Stomach (tissue), 9 donors: ENCODE data around the gene OVOL2. TPM values are rescaled to one million over a fixed set of nuclear protein-coding genes. Genes with fewer than 3 reads are reported as not detected.
"Not testable (repeated sequence)": the region's sequence is repeated elsewhere in the genome, so short reads cannot be mapped to it uniquely, and the experiment has no call there.

Source experiments
- DNase-seq, 2 donors: peaks; one replicate each; pipeline versions ENCODE4 v3.0.0 to v3.0.0-alpha.2; 2013 to 2019
- H3K27ac ChIP-seq, 5 donors: fragments of 200-600 bp in 4 of 5; sonication (generic) in 4 of 5; one replicate each; pipeline ENCODE4 v1.5.1; 2013 to 2019; ENCODE audit warnings: mild to moderate bottlenecking in 1 of 5, moderate library complexity in 1 of 5
- H3K27me3 ChIP-seq, 3 donors: fragments of 200-600 bp; sonication (generic); one replicate each; pipeline ENCODE4 v1.5.1; 2017 to 2019; ENCODE audit warnings: mixed run types in 1 of 3
- H3K36me3 ChIP-seq, 4 donors: fragments of 200-600 bp; sonication (generic); 1 replicate in 3 of 4; 2 replicates in 1 of 4; pipeline ENCODE4 v1.5.1; 2016 to 2019
- H3K4me1 ChIP-seq, 4 donors: fragments of 200-600 bp; sonication (generic); one replicate each; pipeline ENCODE4 v1.5.1; 2016 to 2019
- H3K4me3 ChIP-seq, 4 donors: fragments of 200-600 bp; sonication (generic) in 3 of 4; one replicate each; pipeline ENCODE4 v1.5.1; 2016 to 2019; ENCODE audit warnings: mild to moderate bottlenecking in 1 of 4
- H3K9me3 ChIP-seq, 4 donors: fragments of 200-600 bp; sonication (generic); one replicate each; pipeline ENCODE4 v1.5.1; 2016 to 2019
- EP300 ChIP-seq: sonication (generic); formaldehyde crosslinking; IDR thresholded peaks from one replicate; pipeline ENCODE4 v1.6.1; 2017; ENCODE audit warnings: antibody characterized with exemption
- POLR2A ChIP-seq, 4 donors: fragments of 450-650 bp; IDR thresholded peaks; one replicate each; pipeline ENCODE4 v1.6.1; 2016; ENCODE audit warnings: antibody characterized with exemption in 4 of 4, control low read depth in 2 of 4, mild to moderate bottlenecking in 1 of 4, moderate library complexity in 1 of 4
- POLR2AphosphoS5 ChIP-seq, 3 donors: sonication (generic); formaldehyde crosslinking; IDR thresholded peaks; one replicate each; pipeline ENCODE4 v1.6.1; 2016; ENCODE audit warnings: antibody characterized with exemption in 3 of 3
- WGBS, 5 donors: extraction: QIAGEN DNeasy Blood & Tissue Kit in 3 of 5; methylation state at CpG; one replicate each; pipeline versions ENCODE4 v1.1.5 to v1.1.7; 2013 to 2018; 5-methylcytosine and 5-hydroxymethylcytosine counted together
- intact Hi-C: fragments of 100-400 bp; cut with DNase I; formaldehyde crosslinking; loops from one replicate; pipeline ENCODE4 v1.15.1; 2023; ENCODE audit warnings: low total_unique reads
- polyA plus RNA-seq, 3 donors: library from polyadenylated mRNA; stranded (reverse); fragments of 200-250 nt; gene quantifications; one replicate each; pipeline ENCODE4 v1.2.3, GENCODE V29; 2013
- total RNA-seq, 5 donors: library from RNA; depleted of rRNA; stranded (reverse); fragments of >200 nt; gene quantifications; one replicate each; pipeline versions ENCODE4 v1.1.0 to v1.2.3, GENCODE V29; 2014 to 2016
- TF ChIP-seq, protein P1 (sequence below), 7 experiments: fragments of 450-650 bp in 4 of 7; fragments of 200-600 bp in 3 of 7; sonication (generic) in 3 of 7; IDR thresholded peaks; one replicate each; pipeline ENCODE4 v1.5.1; 2016 to 2019; ENCODE audit warnings: antibody characterized with exemption in 7 of 7, control low read depth in 2 of 7, mild to moderate bottlenecking in 1 of 7
- donor health status: healthy with polysubstance abuse.
- donor health status: Bipolar disorder and iron deficiency.
- donor health status: healthy.

OVOL2 gene
- total and polyA plus RNA-seq, 8 donors = 5.0 to 58.3 (median 13.9) TPM

DNA sequence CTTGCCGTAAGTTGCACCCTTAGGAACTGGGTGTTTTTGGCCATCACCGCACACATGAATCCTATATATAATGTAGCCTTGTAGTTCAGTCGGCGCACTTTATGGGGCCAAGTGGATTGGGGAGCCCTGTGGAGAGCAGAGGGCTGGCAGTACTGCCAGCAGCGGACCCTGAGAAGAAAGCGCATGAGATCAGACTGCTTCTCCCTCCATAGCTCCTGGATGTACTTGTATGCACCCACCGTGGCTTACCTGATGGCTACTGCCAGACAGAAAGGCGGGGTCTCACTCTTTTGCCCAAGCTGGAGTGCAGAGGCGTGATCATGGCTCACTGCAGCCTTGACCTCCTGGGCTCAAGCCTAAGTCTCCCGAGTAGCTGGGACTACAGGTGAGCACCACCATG lies 32.8 kb upstream of the OVOL2 start:
- WGBS, 5 donors = 87 to 95% (median 94%) methylated on average over 9 to 10 of the region's 10 CpGs
- H3K4me1 ChIP-seq = peaks cover 0 to 7% (median 2%) of the 10 kb centered on the region in 4 donors
- H3K36me3 ChIP-seq = no peaks in the 10 kb centered on the region
- H3K27me3 ChIP-seq = peaks cover 0 to 14% (median 0%) of the 10 kb centered on the region in 3 donors
- H3K9me3 ChIP-seq = no peaks in the 10 kb centered on the region
- TF ChIP-seq, protein P1, sequence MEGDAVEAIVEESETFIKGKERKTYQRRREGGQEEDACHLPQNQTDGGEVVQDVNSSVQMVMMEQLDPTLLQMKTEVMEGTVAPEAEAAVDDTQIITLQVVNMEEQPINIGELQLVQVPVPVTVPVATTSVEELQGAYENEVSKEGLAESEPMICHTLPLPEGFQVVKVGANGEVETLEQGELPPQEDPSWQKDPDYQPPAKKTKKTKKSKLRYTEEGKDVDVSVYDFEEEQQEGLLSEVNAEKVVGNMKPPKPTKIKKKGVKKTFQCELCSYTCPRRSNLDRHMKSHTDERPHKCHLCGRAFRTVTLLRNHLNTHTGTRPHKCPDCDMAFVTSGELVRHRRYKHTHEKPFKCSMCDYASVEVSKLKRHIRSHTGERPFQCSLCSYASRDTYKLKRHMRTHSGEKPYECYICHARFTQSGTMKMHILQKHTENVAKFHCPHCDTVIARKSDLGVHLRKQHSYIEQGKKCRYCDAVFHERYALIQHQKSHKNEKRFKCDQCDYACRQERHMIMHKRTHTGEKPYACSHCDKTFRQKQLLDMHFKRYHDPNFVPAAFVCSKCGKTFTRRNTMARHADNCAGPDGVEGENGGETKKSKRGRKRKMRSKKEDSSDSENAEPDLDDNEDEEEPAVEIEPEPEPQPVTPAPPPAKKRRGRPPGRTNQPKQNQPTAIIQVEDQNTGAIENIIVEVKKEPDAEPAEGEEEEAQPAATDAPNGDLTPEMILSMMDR (IDR thresholded peaks at IDR 0.05) = no peak
- TF ChIP-seq POLR2AphosphoS5 (IDR thresholded peaks at IDR 0.05) (no peak), EP300 (no peak), POLR2A (IDR thresholded peaks at IDR 0.05) (no peak)
- no peak for DNase-seq
- intact Hi-C loops = no loop called here
- H3K27ac ChIP-seq = no peak overlapping the region
- H3K4me3 ChIP-seq = no peak overlapping the region

DNA sequence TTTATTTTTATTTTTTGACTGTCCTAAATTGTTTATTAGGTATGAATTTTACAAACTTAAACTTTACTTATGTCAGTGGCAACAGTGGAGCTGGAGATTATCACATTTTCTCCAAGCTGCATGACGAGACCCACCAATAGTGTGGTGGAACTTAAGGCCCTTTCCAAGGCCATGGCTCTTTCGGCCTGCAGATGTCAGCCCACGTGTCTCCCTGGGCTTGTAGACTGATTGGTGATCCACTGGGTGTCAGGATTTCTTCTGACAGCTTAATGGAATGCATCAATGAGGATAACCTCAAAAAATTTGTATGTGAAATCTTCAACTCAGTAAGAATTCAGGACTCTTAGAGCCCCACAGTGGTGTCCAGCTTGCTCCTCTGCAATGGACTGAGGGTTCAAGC lies 32.3 kb upstream of the OVOL2 start:
- WGBS, 5 donors = 51 to 75% (median 63%) methylated on average over 3 of the region's 3 CpGs
- no peak for DNase-seq
- TF ChIP-seq POLR2A (IDR thresholded peaks at IDR 0.05) (no peak), POLR2AphosphoS5 (IDR thresholded peaks at IDR 0.05) (no peak)

GRCh38 chr20:18088841-18089240 lies 31.1 kb upstream of the OVOL2 start:
- peaks cover 0 to 14% (median 0%) of the 10 kb centered on the region in 3 donors for H3K27me3 ChIP-seq
- 92 to 94% (median 94%) methylated on average over 11 of the region's 11 CpGs for WGBS, 5 donors
- not testable (repeated sequence) for DNase-seq

More for the DNA sequence above, 32.3 kb upstream of the OVOL2 start:
- Histone ChIP-seq H3K4me3 (no peak overlapping the region), H3K27ac (no peak overlapping the region), H3K36me3 (no peaks in the 10 kb centered on the region), H3K4me1 (peaks cover 0 to 7% (median 2%) of the 10 kb centered on the region in 4 donors), H3K27me3 (peaks cover 0 to 14% (median 0%) of the 10 kb centered on the region in 3 donors), H3K9me3 (no peaks in the 10 kb centered on the region)
- intact Hi-C loops = no loop called here

GRCh38 chr20:18088298-18088697 lies 30.6 kb upstream of the OVOL2 start:
- intact Hi-C loops, DNase-seq, H3K27ac ChIP-seq, H3K4me1 ChIP-seq, H3K9me3 ChIP-seq, H3K36me3 ChIP-seq, H3K4me3 ChIP-seq: not testable (repeated sequence)
- peaks cover 0 to 12% (median 0%) of the 10 kb centered on the region in 3 donors for H3K27me3 ChIP-seq
- 80 to 94% (median 90%) methylated on average over 3 of the region's 3 CpGs for WGBS, 5 donors

More at GRCh38 chr20:18088841-18089240, 31.1 kb upstream of the OVOL2 start:
- intact Hi-C loops, H3K27ac ChIP-seq, H3K4me1 ChIP-seq, H3K9me3 ChIP-seq, H3K4me3 ChIP-seq, H3K36me3 ChIP-seq: not testable (repeated sequence)

DNA sequence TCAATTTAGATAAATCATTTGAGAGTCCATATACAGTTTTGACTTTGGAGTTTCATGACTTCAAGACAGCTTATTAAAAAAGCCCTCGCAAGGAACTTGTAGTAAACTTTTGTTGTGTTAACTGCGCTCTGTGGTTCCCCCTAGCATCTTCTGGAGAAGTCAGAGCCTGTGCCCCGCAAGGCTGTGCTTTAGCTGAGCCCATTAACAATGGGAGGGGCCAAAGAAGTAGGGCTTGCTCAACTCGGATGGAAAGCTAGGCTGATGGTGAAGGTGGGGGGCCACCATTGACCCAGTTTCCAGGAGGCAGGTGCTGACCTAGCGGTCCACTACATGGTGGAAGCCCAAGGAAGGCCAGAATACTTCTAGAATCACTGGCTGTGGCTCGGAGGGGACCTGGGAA lies 29.3 kb upstream of the OVOL2 start:
- WGBS, 5 donors = 57 to 76% (median 74%) methylated on average over 6 of the region's 6 CpGs
- no peak for DNase-seq
- H3K36me3 ChIP-seq = no peaks in the 10 kb centered on the region
- no peak overlapping the region for H3K4me3 ChIP-seq
- intact Hi-C loops = no loop called here
- H3K27ac ChIP-seq = no peak overlapping the region
- H3K4me1 ChIP-seq = peaks cover 0 to 4% (median 1%) of the 10 kb centered on the region in 4 donors
- no peaks in the 10 kb centered on the region for H3K9me3 ChIP-seq
- TF ChIP-seq, protein P1 (IDR thresholded peaks at IDR 0.05) = no peak
- TF ChIP-seq POLR2AphosphoS5 (IDR thresholded peaks at IDR 0.05) (no peak), EP300 (no peak), POLR2A (IDR thresholded peaks at IDR 0.05) (no peak)
- peaks cover 0 to 12% (median 0%) of the 10 kb centered on the region in 3 donors for H3K27me3 ChIP-seq

GRCh38 chr20:18080836-18081235 lies 23.1 kb upstream of the OVOL2 start:
- DNase-seq, H3K4me1 ChIP-seq, intact Hi-C loops, H3K9me3 ChIP-seq, H3K4me3 ChIP-seq, H3K27me3 ChIP-seq, H3K27ac ChIP-seq, H3K36me3 ChIP-seq: not testable (repeated sequence)
- WGBS, 5 donors = 90 to 99% (median 94%) methylated on average over 9 of the region's 9 CpGs
